HG02623 (cell line): ENCODE data around the gene IGSF3.

Source experiments
- ATAC-seq: cut with Tn5 transposase; IDR thresholded peaks from one replicate; pipeline ENCODE4 v1.9.1; 2021; ENCODE audit warnings: moderate library complexity; ENCODE audit not compliant: unreplicated experiment

IGSF3 gene

DNA sequence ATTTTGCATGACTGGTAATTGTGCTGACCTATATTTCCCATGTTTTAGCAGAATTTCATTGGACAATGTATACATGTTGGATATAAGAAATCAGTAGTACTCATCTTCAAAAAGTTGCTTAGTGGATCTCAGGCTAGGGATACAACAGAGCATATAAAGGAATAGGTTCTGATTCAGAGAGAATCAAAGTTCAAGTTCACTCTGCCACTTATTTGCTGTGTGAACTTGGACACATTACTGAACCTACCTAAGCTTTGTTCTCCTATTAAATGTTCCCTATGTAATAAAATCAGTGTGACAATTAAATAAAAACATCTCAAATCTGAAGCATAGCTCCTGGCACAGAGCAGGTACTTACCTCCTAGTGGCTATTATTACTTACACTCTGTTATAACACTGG lies 106.0 kb downstream of the IGSF3 start:
- ATAC-seq = no peak

DNA sequence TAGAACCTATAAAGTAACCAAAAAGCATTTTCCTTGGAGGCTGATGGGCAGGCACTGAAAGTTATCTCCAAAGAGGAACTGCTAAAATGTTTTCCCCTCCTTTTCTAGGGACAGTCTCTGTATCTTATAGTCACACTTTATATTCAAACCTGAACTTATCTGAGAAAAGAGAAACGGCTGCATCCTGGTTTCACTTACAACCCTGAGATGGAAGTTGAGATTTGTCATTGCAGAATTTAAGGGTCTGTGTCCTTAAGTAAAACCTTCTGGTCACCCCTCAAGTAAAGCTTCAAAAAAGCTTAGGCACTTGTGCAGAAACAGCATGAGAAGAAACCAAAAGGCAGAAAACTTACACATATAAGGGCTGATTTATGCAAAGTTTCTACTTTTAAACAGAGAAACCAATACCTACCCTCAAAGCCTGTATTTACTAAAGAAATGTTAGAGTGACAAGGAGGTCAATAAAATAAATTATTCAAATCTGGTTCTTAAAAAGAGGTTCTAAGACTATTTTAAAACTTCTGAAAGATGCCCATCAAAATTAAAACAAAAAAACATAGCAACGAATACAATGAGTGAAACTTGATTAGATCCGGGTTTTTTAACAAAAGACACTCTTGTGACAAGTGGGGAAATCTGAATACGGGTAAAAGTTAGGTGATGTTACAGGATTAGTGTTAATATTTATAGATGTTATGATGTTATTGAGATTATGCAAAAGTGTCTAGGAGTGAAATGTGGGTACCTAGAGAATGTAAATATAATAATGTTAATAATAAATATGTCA lies 106.6 kb downstream of the IGSF3 start:
- no peak for ATAC-seq

DNA sequence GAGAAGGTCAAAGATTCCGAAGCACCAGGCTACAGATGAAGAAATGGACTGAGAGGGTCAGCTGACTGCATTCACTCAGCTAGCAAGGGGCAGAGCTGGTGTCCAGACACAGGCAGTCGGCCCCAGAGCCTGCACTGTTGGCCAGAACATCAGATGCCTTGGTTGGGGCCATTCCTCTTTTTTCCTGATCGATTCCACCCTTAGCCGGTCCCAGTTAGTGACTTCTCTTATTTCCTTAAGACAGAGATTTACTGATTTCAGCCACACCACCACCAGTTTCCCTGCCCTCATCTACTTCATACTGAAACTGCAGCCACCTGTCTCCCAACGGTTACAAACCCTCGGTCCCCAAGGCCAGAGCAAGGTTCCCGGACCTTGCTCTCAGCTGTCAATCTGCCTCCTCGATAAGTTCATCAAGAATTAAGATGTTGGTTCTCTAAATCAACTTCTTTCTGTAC lies 108.2 kb downstream of the IGSF3 start:
- peak; percentile 41 for ATAC-seq

DNA sequence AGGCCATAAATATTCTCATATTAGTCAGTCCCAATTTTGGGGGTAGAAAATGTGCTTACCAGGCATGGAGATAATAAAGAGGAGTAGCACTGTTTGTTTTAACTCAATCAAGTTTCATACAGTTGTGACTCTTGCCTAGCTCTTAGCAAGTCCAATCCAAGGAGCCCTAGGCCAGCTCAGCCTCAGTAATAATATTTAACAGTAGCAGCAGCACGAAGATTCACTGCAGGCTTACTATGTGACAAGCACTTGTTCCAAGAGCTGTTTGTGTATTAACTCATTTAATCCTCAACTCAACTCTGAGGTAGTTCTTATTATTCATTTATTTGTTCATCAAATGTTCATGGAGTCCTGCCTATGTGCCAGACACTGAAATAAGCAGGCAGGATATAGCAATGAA lies 109.0 kb downstream of the IGSF3 start:
- no peak for ATAC-seq

DNA sequence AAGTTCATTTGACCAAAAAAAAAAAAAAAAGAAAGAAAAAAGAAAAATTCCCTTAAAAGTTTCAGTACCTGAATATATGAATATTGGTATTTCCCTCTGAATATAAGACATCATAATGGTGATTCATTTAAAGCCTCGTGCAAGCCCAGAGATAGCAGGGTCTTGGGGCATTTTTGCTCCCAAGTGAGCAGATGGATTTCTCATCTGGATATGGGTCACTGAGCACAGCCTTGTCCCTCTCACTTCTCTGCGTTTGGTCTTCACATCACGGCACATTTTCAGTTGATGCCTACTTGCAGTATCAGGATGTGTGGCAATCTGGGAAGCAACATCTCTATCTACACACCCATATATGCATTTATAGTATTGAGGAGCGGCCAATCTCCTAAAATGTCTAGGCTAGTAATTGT lies 109.4 kb downstream of the IGSF3 start:
- ATAC-seq = no peak

DNA sequence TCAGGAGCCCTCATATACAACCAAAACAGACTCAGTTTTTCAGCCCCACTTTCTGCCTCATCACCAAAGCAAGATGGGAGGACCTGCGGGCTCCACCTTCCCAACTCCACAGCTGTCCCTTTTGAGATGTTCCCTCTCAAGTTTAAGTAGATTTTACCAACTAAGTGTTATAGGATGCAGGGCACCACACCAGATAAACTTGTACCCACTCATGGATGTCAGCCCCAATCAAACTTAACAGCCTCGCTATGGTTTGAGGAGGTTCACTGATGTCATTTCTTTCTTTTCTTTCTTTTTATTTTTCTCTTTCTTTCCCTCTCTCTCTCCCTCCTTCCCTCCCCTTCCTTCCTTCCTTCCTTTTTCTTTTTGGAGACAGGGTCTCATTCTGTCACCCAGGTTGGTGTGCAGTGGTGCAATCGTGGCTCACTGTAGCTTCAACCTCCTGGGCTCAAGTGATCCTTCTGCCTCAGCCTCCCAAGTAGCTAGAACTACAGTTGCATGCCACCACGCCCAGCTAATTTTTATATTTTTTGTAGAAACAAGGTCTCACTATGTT lies 110.1 kb downstream of the IGSF3 start:
- ATAC-seq = no peak

DNA sequence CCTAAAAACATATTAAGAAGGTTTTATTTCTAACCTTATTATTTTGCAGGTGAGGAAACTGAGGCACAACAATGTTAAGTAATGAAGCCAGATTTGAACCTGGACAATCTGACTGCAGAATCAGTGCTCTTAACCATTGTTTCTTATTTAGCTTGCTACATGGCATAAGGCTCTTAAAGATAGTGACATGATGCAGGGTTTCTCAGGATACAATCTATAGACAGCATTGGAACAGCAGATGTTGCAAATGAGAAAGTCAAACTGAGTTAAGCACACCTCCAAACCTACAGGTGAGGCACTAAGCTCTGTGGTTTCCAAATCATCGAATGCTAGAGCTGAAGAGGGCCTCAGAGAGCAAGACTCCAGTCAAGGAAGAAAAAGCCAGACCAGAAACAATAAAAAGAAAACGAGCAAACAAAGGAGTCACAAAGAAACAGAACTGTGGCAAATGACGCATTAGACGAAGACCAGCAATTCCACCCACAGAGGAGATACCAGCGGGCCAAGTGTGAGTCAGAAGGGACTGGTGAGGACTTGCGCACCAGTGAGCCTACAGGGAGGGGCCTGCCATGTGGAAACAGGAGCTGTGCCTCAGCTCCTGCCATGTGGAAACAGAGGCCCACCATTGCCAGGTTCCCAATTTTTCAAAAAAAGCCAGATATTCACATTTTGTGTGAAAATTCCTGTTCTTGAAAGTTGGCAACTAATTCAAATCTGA lies 111.1 kb downstream of the IGSF3 start:
- ATAC-seq = peak; percentile 48

DNA sequence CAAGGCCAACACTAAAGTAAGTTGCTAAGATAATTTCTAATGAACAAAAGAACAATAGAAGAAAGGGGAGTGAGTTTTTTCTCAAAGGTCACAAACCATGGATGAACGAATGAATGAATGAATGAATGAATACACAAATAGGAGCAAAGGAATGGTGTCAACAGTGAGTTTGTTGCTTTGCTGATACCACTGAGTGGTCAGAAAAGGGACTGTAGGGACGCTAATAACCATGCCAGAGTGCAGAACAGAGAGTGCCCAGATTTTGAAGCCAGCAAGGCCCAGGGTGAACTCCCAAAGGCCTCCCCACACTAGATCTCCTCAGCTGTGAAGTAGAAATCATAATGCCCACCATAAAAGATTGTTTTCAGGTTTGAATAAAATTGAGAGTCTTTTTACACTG lies 112.6 kb downstream of the IGSF3 start:
- ATAC-seq = no peak

DNA sequence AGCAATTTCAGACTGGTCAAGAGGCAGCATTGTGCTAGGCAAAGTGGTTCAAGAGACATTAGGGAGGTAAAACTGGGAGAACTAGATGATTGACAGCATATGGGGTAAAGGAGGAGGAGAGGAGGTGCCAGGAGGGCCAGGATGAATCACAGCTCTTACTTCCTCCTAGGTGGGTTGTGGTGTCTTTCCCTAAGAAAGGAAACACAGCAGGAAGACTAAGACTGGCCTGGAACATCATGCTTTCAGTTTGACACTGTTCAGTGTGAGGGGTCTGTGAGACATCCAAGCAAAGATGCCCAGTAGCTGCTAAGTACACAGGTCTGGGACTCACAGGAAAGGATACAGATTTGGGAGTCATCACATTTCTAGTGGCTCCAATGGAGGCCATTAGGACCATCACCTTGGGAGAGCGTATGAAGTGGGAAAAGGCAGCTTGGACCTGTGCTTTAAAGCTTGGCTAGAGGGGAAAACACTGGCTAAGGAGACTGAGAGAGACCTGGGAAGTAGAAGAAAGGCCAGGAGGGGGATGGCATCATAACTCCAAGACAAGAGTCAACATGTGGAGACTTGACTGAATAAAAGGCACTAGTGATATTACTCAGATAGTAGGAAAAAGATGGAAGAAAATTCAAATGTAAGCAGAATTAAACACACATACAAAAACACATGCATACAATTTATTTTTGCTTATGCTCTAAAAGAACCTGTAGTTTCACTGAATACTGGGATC lies 114.0 kb downstream of the IGSF3 start:
- ATAC-seq = no peak

DNA sequence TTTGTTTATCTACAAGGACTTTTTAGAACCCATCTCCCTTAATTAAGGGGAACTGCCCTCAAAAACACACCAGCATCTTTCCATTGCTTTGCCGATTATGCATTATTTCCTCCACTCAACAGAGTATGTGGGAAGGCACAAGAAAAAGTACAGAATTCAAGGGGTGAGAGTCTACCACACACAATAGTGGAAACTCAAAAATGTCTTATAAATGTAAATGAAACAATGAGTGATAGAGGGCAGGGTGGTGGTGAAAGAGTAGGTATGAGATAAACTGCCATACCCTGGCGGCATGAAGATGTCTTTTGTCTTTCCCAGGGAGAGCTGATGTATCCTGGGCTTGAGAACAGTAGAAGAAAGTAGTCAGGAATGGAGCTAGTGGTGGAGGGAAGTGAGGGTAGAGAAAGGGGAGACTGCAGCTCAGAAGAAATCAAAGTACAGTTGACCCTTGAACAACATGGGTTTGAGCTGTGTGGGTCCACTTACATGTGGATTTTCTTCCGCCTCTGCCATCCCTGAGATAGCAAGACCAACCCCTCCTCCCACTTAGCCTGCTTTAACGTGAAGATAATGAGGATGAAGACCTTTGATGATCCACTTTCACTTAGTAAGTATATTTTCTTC lies 121.1 kb downstream of the IGSF3 start:
- ATAC-seq = no peak

DNA sequence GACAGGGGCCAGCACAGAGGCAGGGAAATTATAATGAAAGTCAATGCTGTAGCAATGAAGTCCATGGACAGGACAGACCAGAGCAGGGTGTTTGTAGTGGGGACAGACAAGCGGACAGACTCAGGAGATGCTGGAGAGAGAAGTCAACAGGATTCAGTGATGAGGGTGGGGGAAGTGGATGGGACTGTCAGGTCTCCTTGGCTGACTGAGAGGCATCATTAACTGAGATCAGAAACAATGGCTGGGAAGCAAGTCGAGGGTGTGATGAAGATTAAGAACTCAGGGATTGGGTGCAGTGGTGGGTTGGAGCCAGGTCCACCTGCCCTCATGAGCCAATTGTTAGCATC lies 122.2 kb downstream of the IGSF3 start:
- no peak for ATAC-seq

DNA sequence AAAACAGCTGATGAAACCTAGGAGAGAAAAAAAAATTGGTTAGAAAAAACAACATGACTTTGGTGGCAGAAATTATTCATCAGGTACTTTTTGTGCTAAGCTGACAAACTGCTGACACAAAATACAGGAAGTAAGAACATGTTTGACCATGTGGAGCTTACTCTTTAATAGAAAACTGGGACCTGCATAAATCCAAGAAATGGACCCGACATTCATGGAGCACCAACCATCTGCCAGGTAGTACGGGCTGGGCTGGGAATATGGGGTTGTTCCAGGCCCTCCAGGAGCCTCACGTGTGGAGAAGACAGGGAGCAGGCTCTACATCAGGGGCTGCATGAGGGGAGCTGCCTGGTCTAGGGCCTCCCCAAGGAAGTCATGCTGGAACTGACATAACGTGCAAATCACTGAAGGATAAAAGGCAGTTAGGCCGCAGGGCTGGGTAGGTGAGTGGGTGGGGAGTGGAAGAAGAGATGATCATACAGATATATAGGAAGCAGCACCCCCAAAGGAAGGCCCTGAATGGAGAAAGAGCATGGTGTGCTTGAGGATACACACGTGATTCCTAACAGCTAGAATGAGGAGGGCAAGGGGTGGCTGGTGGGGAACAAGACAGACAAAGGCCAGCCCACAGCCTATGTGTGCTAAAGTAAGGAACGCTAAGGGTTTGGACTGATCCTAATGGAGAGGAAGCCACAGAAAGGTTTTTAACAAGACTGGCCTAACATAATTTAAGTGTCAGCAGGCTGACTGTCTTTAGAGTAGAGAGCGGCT lies 122.8 kb downstream of the IGSF3 start:
- peak; percentile 57 for ATAC-seq

DNA sequence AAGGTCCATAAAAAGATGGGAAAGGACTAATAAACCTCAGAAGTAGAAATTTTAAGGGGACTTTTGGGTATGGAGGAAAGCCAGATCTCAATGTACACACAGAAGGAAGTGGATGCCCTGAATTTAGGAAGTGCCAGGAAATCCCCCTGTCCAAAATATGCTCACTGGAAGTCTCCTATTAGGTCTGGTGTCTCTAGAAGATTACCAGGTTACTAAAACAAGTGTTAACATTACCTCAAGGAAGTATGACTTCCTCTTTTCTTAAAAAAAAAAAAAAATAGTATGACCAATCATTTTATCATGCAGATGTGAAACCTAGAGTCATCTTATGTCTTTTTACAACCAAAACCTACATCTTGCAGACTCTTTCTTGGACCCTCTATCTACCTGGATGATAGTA lies 127.4 kb downstream of the IGSF3 start:
- ATAC-seq = no peak

DNA sequence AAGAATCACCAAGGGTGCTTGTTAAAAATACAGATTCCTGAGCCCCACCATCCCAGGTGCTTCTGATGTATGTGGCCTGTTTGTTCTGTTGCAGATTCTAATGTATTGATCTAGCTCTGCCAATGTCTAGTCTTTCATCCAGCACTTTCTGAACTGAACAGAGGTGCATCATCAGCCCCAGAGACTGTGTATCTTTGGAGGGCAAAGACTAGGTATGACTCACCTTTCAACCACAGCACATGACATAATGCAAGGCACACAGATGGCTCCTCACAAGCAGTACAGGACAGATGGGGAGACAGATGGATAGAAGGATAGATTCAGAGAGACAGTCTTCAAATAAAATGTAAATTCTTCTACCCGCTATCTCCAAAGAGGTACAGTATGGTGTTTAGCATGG lies 129.0 kb downstream of the IGSF3 start:
- peak; percentile 85 for ATAC-seq

DNA sequence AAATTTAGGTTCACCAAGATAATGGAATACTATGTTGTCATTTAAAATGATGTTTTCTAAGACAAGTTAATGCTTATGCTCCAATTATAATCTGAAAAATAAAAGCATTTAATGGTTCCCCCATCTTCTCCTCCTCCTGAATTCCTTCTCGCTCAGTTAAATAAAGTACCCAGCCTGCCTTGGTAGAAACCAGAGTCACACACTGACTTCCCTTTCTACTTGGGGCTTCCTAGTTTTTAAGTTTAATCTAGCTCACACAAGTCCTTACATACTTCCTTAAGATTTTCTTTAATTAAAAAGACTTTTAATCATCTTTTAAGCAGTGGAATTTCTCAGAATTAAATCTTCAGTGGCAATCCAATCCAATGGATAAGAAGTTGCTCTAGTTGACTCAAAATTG lies 129.6 kb downstream of the IGSF3 start:
- ATAC-seq = no peak

DNA sequence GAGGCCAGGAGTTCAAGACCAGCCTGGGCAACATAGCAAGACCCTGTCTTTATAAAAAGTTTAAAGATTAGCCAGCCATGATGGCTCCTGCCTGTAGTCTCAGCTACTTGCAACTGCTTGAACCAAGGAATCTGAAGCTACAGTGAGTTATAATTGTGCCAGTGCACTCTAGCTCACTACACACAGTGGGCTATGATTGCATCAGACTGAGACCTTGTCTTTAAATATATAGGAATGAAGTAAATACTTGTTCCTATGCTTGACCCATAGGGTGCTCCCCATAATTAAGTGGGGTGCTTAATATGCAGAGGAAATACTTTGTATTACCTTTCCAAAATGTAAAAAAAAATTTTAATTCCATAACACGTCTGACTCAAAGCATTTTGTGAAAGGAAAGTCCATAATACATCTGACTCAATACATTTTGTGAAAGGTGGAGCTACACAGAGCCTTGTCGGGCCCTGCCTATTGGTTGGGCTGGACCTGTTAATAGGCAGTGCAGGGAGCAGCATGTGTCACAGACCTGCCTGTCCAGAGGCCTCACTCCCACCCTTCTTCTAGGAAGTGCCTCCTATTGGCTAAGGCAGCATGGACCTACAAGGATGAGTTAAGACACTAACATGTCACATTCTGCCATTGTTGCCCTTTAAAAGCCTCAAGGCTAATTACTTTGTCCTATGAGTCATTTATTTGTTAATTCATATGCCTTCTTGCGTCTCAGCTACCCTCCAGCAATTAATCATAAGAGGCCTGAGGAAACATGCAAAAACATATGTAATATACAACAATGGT lies 130.3 kb downstream of the IGSF3 start:
- no peak for ATAC-seq

DNA sequence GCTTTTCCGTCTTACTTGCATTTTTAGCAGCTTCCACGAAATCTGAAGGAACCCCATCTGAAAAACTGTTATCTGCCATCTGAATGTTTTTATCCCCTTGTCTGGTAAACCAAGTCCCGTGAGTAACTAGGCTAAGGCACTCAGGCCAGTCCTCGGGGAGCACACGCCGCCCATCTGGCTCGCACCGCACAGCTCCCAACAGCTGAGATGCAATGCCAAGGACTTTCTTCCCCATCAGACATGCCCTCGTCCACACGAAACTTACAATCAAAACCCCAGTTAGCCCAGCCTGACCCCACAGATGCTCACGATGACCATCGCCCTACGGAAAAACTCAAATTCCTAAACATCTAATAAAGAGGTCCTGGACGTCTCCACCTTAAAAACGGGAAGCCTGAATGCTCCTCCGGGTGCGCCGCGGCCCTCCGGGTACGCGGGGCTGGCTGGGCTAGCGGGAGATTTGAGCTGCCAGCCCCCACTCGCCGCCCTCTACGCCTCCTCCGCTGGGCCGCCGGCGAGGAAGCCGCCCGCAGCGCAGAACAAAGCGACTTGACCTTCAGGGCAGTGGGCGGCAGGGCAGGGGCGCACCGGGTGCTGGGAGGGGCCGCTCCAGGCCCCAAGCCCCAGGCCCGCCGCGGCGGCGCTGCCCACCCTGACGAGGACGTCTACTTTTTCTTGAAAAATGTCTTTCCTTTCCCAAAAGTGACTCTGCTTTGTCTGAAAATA lies 133.4 kb downstream of the IGSF3 start:
- no peak for ATAC-seq

DNA sequence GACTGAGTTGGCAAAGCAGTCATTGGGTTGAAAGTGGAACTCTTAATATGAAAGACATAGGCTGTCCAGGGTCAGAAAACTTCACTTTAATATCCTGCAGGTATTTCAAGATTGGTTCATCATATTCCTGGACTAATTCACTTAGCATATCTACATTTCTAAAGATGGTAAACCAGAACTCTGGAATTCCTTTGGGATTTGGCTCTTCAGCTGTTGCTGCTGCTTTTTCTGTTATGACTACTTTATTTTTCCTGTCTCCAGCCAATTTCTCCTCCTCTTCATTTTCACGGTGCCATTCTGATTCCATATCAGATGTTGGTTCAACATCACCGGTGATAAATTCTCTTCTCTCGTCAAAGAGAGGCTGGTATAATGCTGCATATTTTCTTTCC lies 134.1 kb downstream of the IGSF3 start:
- no peak for ATAC-seq
